IMR-90 (cell line): Measurements from ENCODE around the gene PTPN5.

Experiments used
- CEBPB ChIP-seq: IDR thresholded peaks from 2 replicates; pipeline ENCODE4 v1.6.1; 2012; ENCODE audit warnings: low read depth, low read length, improper control_type of control experiment
- CTCF ChIP-seq: conservative IDR thresholded peaks from 2 replicates; pipeline ENCODE4 v1.5.1; 2012; ENCODE audit warnings: mild to moderate bottlenecking, low read depth, low read length, improper control_type of control experiment
- MAZ ChIP-seq: IDR thresholded peaks from 2 replicates; pipeline ENCODE4 v1.6.1; 2012; ENCODE audit warnings: low read depth, mild to moderate bottlenecking, low read length, improper control_type of control experiment, moderate library complexity, borderline replicate concordance
- POLR2A ChIP-seq: IDR thresholded peaks from 2 replicates; pipeline ENCODE4 v1.6.1; 2012; ENCODE audit warnings: mild to moderate bottlenecking, low read depth, low read length
- RAD21 ChIP-seq: IDR thresholded peaks from 2 replicates; pipeline ENCODE4 v1.6.1; 2012; ENCODE audit warnings: low read length, improper control_type of control experiment
- RFX5 ChIP-seq: IDR thresholded peaks from 2 replicates; pipeline ENCODE4 v1.8.0; 2012; ENCODE audit warnings: low read depth, mild to moderate bottlenecking, low read length, moderate library complexity

- TF ChIP-seq CTCF (no peak), MAZ (no peak), POLR2A (no peak), RFX5 (no peak), RAD21 (no peak), CEBPB (no peak)
Measured at GRCh38 chr11:18733202-18733601, 58.4 kb downstream of the PTPN5 start.
